ENCODE results near the gene DUOX1.

DNA sequence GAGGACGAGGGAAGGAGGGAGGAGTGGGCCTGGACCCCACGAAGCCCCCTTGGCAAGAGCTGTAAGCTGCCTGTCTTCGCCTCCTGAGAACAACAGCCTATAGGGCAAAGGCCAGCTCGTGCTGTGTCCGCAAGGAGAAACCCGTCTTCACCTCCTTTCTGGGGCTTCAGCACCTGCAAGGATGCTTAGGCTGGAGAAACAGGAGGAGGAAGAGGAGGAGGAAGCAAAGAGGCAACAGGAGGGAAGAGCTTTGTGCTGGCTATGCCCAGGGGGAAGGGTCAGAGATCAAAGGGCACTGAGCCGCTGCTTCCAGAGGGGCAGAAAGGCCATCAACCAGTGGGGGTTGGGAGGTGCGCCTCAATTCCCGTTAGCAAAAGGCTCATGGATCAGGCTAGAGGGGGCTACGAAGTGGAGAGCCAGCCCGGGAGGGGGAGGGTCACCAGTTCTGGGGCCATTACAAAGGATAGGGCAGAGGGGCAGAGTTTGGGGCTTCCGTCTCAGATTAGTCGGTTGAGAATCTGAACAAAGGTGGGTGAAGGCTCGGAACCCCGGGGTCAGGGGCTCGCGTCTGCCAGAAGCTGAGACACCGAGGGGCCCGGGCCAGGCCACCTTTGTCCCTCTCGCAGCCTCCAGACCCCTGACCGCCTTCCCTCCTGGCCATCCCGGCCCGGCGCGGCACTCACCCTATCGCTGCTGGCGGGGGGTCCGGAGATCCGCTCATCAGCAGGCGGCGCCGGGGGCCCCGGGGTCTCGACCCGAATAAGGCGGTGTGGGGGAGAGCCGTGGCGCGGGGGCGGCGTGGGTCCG lies 57.2 kb downstream of the DUOX1 start:
- TF ChIP-seq, protein P1, sequence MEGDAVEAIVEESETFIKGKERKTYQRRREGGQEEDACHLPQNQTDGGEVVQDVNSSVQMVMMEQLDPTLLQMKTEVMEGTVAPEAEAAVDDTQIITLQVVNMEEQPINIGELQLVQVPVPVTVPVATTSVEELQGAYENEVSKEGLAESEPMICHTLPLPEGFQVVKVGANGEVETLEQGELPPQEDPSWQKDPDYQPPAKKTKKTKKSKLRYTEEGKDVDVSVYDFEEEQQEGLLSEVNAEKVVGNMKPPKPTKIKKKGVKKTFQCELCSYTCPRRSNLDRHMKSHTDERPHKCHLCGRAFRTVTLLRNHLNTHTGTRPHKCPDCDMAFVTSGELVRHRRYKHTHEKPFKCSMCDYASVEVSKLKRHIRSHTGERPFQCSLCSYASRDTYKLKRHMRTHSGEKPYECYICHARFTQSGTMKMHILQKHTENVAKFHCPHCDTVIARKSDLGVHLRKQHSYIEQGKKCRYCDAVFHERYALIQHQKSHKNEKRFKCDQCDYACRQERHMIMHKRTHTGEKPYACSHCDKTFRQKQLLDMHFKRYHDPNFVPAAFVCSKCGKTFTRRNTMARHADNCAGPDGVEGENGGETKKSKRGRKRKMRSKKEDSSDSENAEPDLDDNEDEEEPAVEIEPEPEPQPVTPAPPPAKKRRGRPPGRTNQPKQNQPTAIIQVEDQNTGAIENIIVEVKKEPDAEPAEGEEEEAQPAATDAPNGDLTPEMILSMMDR (IDR thresholded peaks at IDR 0.05): no peak
- TF ChIP-seq POLR2A (IDR thresholded peaks at IDR 0.05; ENCODE audit: low read depth) (no peak), EP300 (IDR thresholded peaks at IDR 0.05) (no peak)

Data from esophagus muscularis mucosa (tissue), 4 donors.